GM23248 (cell line): ENCODE results near the gene STX18.

Source experiments
- EZH2 ChIP-seq: fragments of 200-600 bp; sonication (generic); IDR thresholded peaks from 2 replicates; pipeline ENCODE4 v1.6.1; 2018; ENCODE audit warnings: antibody characterized with exemption, mild to moderate bottlenecking; ENCODE audit not compliant: insufficient read depth, poor library complexity, severe bottlenecking
- EZH2phosphoT487 ChIP-seq: fragments of 200-600 bp; sonication (generic); IDR thresholded peaks from 2 replicates; pipeline ENCODE4 v1.6.1; 2018; ENCODE audit warnings: antibody characterized with exemption, moderate library complexity, mild to moderate bottlenecking, low read depth; ENCODE audit not compliant: insufficient read depth

- no peak for TF ChIP-seq EZH2
- TF ChIP-seq EZH2phosphoT487, result no peak
These were observed 27.1 kb downstream of the STX18 start for GRCh38 chr4:4514786-4515185.
